Measurements from ENCODE around the gene ITIH3.

GRCh38 chr3:52843108-52843865, 48.7 kb downstream of the ITIH3 start:
- TF ChIP-seq POLR2A (IDR thresholded peaks at IDR 0.05) (no peak), CTCF (IDR thresholded peaks at IDR 0.05) (no peak)

All from esophagus squamous epithelium (tissue), 4 donors.